WTC11 (cell line): ENCODE measurements around the gene RASSF8. TPM values are rescaled to one million over a fixed set of nuclear protein-coding genes. Genes with fewer than 3 reads are reported as not detected.

Source experiments
- ATAC-seq: fragments of 200-7000 bp; cut with Tn5 transposase; 2 replicates; pipeline ENCODE4 v1.10.0; 2021; ENCODE audit warnings: mild to moderate bottlenecking, moderate library complexity
- CTCF ChIA-PET: fragments of 300-600 bp; sonication (Branson Sonifier 250); formaldehyde crosslinking; loops from one replicate; lab custom pipeline; 2021; ENCODE audit warnings: antibody characterized with exemption; lab: Charles Lee
- POLR2A ChIA-PET: fragments of 350-600 bp; sonication (Branson Sonifier 250); formaldehyde crosslinking; loops from one replicate; lab custom pipeline; 2021; ENCODE audit warnings: antibody characterized with exemption; lab: Charles Lee
- DNase-seq: peaks from one replicate; pipeline ENCODE4 v3.0.0; 2021; ENCODE audit warnings: low spot score
- H3K27ac Mint-ChIP-seq: 2 replicates; pipeline ENCODE4 v1.8.0; 2021; ENCODE audit warnings: mixed read lengths
- H3K27me3 Mint-ChIP-seq: 2 replicates; pipeline ENCODE4 v1.8.0; 2021; ENCODE audit warnings: low read depth, mild to moderate bottlenecking, moderate library complexity, mixed read lengths
- H3K36me3 Mint-ChIP-seq: 2 replicates; pipeline ENCODE4 v1.8.0; 2021; ENCODE audit warnings: mixed read lengths
- H3K4me1 Mint-ChIP-seq: 2 replicates; pipeline ENCODE4 v1.8.0; 2022; ENCODE audit warnings: mixed read lengths
- H3K4me3 Mint-ChIP-seq: 2 replicates; pipeline ENCODE4 v1.8.0; 2021; ENCODE audit warnings: mild to moderate bottlenecking, moderate library complexity, mixed read lengths
- H3K9me3 Mint-ChIP-seq: 2 replicates; pipeline ENCODE4 v1.8.0; 2021; ENCODE audit warnings: mixed read lengths
- ATF1 ChIP-seq: sonication (generic); formaldehyde crosslinking; IDR thresholded peaks from 2 replicates; pipeline ENCODE4 v1.8.1; 2023; ENCODE audit warnings: mild to moderate bottlenecking, moderate library complexity, missing genetic modification reagents
- ETV6 ChIP-seq: sonication (generic); formaldehyde crosslinking; IDR thresholded peaks from 2 replicates; pipeline ENCODE4 v1.8.1; 2022; ENCODE audit warnings: mild to moderate bottlenecking, missing genetic modification reagents
- FOXJ3 ChIP-seq: sonication (generic); formaldehyde crosslinking; IDR thresholded peaks from 2 replicates; pipeline ENCODE4 v1.9.0; 2021; ENCODE audit warnings: missing genetic modification reagents, mild to moderate bottlenecking, borderline replicate concordance
- GABPB1 ChIP-seq: sonication (generic); formaldehyde crosslinking; IDR thresholded peaks from 2 replicates; pipeline ENCODE4 v1.8.1; 2023; ENCODE audit warnings: mild to moderate bottlenecking, missing genetic modification reagents
- IRF2 ChIP-seq: sonication (generic); formaldehyde crosslinking; IDR thresholded peaks from 2 replicates; pipeline ENCODE4 v1.8.0; 2022; ENCODE audit warnings: low read depth, missing genetic modification reagents, borderline replicate concordance
- JAZF1 ChIP-seq: fragments of 250-450 bp; sonication (Bioruptor Pico); IDR thresholded peaks from 2 replicates; pipeline ENCODE4 v1.9.0; 2021; ENCODE audit warnings: moderate library complexity, mild to moderate bottlenecking, inconsistent platforms
- MYBL2 ChIP-seq: sonication (generic); formaldehyde crosslinking; IDR thresholded peaks from 2 replicates; pipeline ENCODE4 v1.8.1; 2023; ENCODE audit warnings: mild to moderate bottlenecking, moderate library complexity, missing genetic modification reagents
- NFYB ChIP-seq: sonication (generic); formaldehyde crosslinking; conservative IDR thresholded peaks from 2 replicates; pipeline ENCODE4 v1.8.0; 2022; ENCODE audit warnings: low read depth, missing genetic modification reagents
- NR1H2 ChIP-seq: sonication (generic); formaldehyde crosslinking; IDR thresholded peaks from 2 replicates; pipeline ENCODE4 v1.9.0; 2021; ENCODE audit warnings: mild to moderate bottlenecking, moderate library complexity, missing genetic modification reagents
- NR2C2 ChIP-seq: sonication (generic); formaldehyde crosslinking; IDR thresholded peaks from 2 replicates; pipeline ENCODE4 v1.8.0; 2022; ENCODE audit warnings: mild to moderate bottlenecking, missing genetic modification reagents
- SMAD4 ChIP-seq: sonication (generic); formaldehyde crosslinking; IDR thresholded peaks from 2 replicates; pipeline ENCODE4 v1.8.0; 2022; ENCODE audit warnings: mild to moderate bottlenecking, missing genetic modification reagents
- SP1 ChIP-seq: sonication (generic); formaldehyde crosslinking; conservative IDR thresholded peaks from 2 replicates; pipeline ENCODE4 v1.8.1; 2022; ENCODE audit warnings: missing genetic modification reagents
- TCF7 ChIP-seq: sonication (generic); formaldehyde crosslinking; IDR thresholded peaks from 2 replicates; pipeline ENCODE4 v1.8.0; 2022; ENCODE audit warnings: mild to moderate bottlenecking, low read depth, missing genetic modification reagents, moderate library complexity
- ZNF396 ChIP-seq: fragments of 250-450 bp; sonication (Bioruptor Pico); IDR thresholded peaks from 2 replicates; pipeline ENCODE4 v1.8.0; 2021; ENCODE audit warnings: mild to moderate bottlenecking, moderate library complexity, borderline replicate concordance
- ZNF416 ChIP-seq: fragments of 250-450 bp; sonication (Bioruptor Pico); IDR thresholded peaks from 2 replicates; pipeline ENCODE4 v1.9.0; 2021; ENCODE audit warnings: mild to moderate bottlenecking, inconsistent platforms
- total RNA-seq: library from RNA; stranded (reverse); gene quantifications from 3 replicates; pipeline ENCODE4 v1.2.3, GENCODE V29; 2021
- TF ChIP-seq, protein P1 (sequence below): sonication (generic); formaldehyde crosslinking; IDR thresholded peaks from 2 replicates; pipeline ENCODE4 v1.8.1; 2023; ENCODE audit warnings: mild to moderate bottlenecking, missing genetic modification reagents
- TF ChIP-seq, protein P2 (sequence below): sonication (generic); formaldehyde crosslinking; IDR thresholded peaks from 2 replicates; pipeline ENCODE4 v1.8.1; 2023; ENCODE audit warnings: mild to moderate bottlenecking, missing genetic modification reagents, borderline replicate concordance
- TF ChIP-seq, protein P3 (sequence below): sonication (generic); formaldehyde crosslinking; conservative IDR thresholded peaks from 2 replicates; pipeline ENCODE4 v1.8.1; 2022; ENCODE audit warnings: mild to moderate bottlenecking, missing genetic modification reagents
- TF ChIP-seq, protein P4 (sequence below): fragments of 250-450 bp; sonication (Bioruptor Pico); conservative IDR thresholded peaks from 2 replicates; pipeline ENCODE4 v1.9.0; 2021; ENCODE audit warnings: mild to moderate bottlenecking
- TF ChIP-seq, protein P5 (sequence below): fragments of 250-450 bp; sonication (Bioruptor Pico); IDR thresholded peaks from 2 replicates; pipeline ENCODE4 v2.1.2; 2022; ENCODE audit warnings: mild to moderate bottlenecking, moderate library complexity
- TF ChIP-seq, protein P6 (sequence below): sonication (generic); formaldehyde crosslinking; IDR thresholded peaks from 2 replicates; pipeline ENCODE4 v1.8.0; 2022; ENCODE audit warnings: mild to moderate bottlenecking, missing genetic modification reagents
- TF ChIP-seq, protein P7 (sequence below): sonication (generic); formaldehyde crosslinking; IDR thresholded peaks from 2 replicates; pipeline ENCODE4 v1.8.0; 2023; ENCODE audit warnings: missing genetic modification reagents

The RASSF8 gene
- total RNA-seq, 1 experiment from 2014 or later, result 48.6 TPM

DNA sequence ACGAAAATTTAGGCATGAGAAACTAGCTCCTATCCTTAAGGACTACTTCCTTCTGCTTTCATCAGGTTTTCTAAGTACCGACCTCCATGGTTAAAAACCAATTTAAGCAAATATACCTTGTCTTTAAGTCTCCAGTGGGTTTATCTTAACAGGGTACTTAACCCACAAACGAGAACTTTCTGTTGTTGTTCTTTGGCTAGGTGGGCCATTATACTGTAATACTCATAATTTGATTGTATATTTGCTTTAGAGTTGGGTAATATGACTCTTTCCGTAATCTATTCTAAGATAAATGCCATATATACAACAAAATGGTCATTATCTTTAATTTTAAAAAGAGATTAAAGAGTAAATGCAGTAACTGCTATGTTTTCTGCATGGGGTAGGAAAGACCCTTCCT is 21.6 kb downstream of the RASSF8 start:
- no peak overlapping the region for H3K4me3 Mint-ChIP-seq
- ChIA-PET POLR2A (no interaction called here), CTCF (interaction anchor here (1.6 kb wide), 1 partner anchor 21 kb away, joined by 6 read pairs; the partner anchor contains the start of gene RASSF8)
- no peaks in the 10 kb centered on the region for H3K9me3 Mint-ChIP-seq
- H3K36me3 Mint-ChIP-seq, result no peaks in the 10 kb centered on the region
- TF ChIP-seq FOXJ3 (CRISPR knock-in tag), result no peak
- no peaks in the 10 kb centered on the region for H3K27me3 Mint-ChIP-seq
- H3K27ac Mint-ChIP-seq, result no peak overlapping the region
- H3K4me1 Mint-ChIP-seq, result peaks cover 50% of the 10 kb centered on the region
- ATAC-seq (no peak), DNase-seq (no peak)

DNA sequence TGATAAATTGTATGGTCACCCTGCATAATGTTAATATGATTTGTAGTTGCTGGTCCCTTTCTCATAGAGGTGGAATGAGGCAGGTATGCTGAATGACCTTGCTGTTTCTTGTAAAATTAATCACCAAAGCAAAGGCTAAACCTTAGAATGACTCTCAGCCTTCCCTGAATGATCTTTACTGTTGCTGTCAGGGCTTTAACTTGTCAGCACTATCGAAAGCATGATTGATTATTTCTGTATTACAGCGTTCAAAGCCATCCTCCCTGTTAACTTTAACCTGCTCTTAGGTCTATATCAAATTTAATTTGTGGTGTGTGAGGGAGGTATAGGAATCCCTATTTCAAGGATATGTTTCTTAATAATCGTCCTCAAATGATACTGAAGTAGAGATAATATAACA is 23.1 kb downstream of the RASSF8 start:
- Mint-ChIP-seq H3K9me3 (no peaks in the 10 kb centered on the region), H3K27me3 (no peaks in the 10 kb centered on the region), H3K36me3 (no peaks in the 10 kb centered on the region), H3K27ac (no peak overlapping the region), H3K4me3 (no peak overlapping the region), H3K4me1 (peaks cover 55% of the 10 kb centered on the region)
- TF ChIP-seq, protein P1, sequence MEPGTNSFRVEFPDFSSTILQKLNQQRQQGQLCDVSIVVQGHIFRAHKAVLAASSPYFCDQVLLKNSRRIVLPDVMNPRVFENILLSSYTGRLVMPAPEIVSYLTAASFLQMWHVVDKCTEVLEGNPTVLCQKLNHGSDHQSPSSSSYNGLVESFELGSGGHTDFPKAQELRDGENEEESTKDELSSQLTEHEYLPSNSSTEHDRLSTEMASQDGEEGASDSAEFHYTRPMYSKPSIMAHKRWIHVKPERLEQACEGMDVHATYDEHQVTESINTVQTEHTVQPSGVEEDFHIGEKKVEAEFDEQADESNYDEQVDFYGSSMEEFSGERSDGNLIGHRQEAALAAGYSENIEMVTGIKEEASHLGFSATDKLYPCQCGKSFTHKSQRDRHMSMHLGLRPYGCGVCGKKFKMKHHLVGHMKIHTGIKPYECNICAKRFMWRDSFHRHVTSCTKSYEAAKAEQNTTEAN (CRISPR knock-in tag), result no peak
- TF ChIP-seq, protein P2, sequence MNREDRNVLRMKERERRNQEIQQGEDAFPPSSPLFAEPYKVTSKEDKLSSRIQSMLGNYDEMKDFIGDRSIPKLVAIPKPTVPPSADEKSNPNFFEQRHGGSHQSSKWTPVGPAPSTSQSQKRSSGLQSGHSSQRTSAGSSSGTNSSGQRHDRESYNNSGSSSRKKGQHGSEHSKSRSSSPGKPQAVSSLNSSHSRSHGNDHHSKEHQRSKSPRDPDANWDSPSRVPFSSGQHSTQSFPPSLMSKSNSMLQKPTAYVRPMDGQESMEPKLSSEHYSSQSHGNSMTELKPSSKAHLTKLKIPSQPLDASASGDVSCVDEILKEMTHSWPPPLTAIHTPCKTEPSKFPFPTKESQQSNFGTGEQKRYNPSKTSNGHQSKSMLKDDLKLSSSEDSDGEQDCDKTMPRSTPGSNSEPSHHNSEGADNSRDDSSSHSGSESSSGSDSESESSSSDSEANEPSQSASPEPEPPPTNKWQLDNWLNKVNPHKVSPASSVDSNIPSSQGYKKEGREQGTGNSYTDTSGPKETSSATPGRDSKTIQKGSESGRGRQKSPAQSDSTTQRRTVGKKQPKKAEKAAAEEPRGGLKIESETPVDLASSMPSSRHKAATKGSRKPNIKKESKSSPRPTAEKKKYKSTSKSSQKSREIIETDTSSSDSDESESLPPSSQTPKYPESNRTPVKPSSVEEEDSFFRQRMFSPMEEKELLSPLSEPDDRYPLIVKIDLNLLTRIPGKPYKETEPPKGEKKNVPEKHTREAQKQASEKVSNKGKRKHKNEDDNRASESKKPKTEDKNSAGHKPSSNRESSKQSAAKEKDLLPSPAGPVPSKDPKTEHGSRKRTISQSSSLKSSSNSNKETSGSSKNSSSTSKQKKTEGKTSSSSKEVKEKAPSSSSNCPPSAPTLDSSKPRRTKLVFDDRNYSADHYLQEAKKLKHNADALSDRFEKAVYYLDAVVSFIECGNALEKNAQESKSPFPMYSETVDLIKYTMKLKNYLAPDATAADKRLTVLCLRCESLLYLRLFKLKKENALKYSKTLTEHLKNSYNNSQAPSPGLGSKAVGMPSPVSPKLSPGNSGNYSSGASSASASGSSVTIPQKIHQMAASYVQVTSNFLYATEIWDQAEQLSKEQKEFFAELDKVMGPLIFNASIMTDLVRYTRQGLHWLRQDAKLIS (CRISPR knock-in tag), result no peak
- no peak for TF ChIP-seq ATF1 (CRISPR knock-in tag)
- TF ChIP-seq, protein P3, sequence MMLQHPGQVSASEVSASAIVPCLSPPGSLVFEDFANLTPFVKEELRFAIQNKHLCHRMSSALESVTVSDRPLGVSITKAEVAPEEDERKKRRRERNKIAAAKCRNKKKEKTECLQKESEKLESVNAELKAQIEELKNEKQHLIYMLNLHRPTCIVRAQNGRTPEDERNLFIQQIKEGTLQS (CRISPR knock-in tag), result no peak
- no peak for TF ChIP-seq NR2C2
- TF ChIP-seq, protein P4, sequence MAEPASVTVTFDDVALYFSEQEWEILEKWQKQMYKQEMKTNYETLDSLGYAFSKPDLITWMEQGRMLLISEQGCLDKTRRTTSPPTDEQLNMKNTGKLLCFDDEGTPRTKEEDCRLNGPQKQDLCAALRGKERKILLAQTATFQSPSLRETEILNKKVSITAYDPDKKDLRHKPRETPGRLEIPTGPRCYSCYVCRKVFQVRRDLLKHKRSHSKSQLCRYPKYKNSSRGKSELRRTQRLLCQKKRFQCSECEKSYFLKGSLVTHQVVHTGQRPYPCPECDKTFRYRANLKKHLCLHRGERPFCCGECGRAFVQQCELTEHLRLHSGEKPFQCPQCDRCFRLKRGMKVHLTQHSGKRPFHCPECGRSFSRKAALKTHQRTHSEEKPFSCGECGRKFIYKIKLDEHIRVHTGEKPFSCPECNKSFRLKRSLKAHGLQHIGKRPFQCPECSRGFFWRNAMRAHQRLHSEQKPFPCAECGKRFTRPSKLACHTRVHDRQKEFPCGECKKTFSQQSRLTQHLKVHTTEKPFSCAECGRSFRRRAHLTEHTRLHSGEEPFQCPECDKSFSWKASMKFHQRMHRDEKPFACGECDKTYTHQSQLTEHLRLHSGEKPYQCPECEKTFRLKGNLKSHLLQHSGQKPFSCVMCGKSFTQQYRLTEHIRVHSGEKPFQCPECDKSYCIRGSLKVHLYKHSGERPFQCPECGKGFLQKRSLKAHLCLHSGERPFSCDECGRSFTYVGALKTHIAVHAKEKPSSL (CRISPR knock-in tag), result no peak
- CTCF ChIA-PET, result interaction anchor here (1.0 kb wide), 1 partner anchor 22 kb away, joined by 5 read pairs; no protein-coding TSS in a partner anchor
- ATAC-seq (no peak), DNase-seq (no peak)
- POLR2A ChIA-PET, result no interaction called here

DNA sequence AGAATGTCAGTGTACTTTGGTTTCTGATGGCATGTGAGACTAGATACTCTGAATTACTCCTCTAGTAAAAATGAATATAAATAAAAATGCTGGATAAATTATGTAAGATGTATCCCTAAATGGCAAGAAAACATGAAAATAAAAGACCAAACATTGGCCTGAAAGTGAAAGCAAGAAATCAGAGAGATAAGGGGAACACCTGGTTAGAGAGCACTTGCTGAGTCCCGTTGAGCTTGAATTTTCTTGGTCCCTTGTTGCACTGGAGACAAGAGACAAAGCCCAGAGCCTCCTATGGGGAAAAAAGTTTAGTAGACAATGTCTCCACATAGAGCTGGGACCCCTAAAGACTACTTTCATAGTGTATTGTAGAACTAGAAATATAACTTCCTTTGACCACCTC is 23.9 kb downstream of the RASSF8 start:
- H3K27ac Mint-ChIP-seq, result no peak overlapping the region
- TF ChIP-seq, protein P5, sequence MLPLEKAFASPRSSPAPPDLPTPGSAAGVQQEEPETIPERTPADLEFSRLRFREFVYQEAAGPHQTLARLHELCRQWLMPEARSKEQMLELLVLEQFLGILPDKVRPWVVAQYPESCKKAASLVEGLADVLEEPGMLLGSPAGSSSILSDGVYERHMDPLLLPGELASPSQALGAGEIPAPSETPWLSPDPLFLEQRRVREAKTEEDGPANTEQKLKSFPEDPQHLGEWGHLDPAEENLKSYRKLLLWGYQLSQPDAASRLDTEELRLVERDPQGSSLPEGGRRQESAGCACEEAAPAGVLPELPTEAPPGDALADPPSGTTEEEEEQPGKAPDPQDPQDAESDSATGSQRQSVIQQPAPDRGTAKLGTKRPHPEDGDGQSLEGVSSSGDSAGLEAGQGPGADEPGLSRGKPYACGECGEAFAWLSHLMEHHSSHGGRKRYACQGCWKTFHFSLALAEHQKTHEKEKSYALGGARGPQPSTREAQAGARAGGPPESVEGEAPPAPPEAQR (CRISPR knock-in tag), result no peak
- TF ChIP-seq TCF7 (CRISPR knock-in tag) (no peak), ZNF396 (no peak), SP1 (CRISPR knock-in tag) (no peak), SMAD4 (no peak), NR2C2 (no peak), ETV6 (CRISPR knock-in tag) (no peak), GABPB1 (no peak), MYBL2 (CRISPR knock-in tag) (no peak), JAZF1 (CRISPR knock-in tag) (no peak), ZNF416 (CRISPR knock-in tag) (no peak), NFYB (CRISPR knock-in tag) (no peak), NR1H2 (no peak), IRF2 (CRISPR knock-in tag) (no peak)
- TF ChIP-seq, protein P6, sequence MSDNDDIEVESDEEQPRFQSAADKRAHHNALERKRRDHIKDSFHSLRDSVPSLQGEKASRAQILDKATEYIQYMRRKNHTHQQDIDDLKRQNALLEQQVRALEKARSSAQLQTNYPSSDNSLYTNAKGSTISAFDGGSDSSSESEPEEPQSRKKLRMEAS (CRISPR knock-in tag), result no peak
- TF ChIP-seq, protein P7, sequence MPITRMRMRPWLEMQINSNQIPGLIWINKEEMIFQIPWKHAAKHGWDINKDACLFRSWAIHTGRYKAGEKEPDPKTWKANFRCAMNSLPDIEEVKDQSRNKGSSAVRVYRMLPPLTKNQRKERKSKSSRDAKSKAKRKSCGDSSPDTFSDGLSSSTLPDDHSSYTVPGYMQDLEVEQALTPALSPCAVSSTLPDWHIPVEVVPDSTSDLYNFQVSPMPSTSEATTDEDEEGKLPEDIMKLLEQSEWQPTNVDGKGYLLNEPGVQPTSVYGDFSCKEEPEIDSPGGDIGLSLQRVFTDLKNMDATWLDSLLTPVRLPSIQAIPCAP (CRISPR knock-in tag), result no peak
- CTCF ChIA-PET, result interaction anchor here (1.0 kb wide), 1 partner anchor 23 kb away, joined by 5 read pairs; no protein-coding TSS in a partner anchor

More for the DNA sequence above, 23.9 kb downstream of the RASSF8 start:
- H3K27me3 Mint-ChIP-seq, result no peaks in the 10 kb centered on the region
- H3K4me1 Mint-ChIP-seq, result peaks cover 53% of the 10 kb centered on the region
- ATAC-seq (no peak), DNase-seq (no peak)
- POLR2A ChIA-PET, result interaction anchor here (0.6 kb wide), 1 partner anchor 9 kb away, joined by 3 read pairs; no protein-coding TSS in a partner anchor
- no peaks in the 10 kb centered on the region for H3K9me3 Mint-ChIP-seq
- no peaks in the 10 kb centered on the region for H3K36me3 Mint-ChIP-seq
- H3K4me3 Mint-ChIP-seq, result no peak overlapping the region
